ENCODE measurements around the gene RXFP2.

The RXFP2 gene

DNA sequence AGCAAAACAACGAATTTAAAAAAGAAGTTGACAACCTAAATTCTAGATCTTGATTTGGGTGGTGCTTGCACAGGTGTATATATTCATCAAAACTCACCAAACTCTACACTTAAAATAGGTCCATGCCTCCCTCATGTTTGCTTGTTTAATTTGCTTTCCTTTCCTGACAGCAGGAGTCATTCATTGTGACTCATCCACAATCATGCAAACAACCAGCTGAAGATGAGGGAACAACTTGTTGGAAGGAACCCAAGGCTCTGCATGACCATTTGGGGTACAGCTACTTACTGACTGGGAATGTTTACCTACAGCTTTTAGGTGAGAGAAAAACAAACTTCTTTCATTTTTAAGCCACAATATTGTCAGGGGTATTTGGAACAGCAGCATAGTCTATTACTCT, 96.6 kb downstream of the RXFP2 start:
- DNase-seq, result no peak

DNA sequence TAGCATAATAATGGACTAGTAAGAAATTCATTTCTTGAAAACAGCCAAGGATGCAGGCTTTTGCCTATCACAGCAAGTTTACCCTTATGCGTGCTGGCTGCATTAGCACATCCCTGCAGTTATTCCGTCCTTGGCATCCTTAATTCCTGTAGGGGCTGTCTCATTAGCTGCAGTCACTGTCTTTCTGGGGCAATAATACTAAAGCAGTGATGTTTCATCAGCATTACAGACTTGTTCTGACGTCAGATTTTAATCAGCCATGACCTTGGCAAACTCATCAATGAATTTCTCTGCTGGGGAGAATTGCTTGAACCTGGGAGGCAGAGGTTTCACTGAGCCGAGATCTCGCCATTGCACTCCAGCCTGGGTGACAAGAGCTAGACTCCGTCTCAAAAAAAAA, 103.7 kb downstream of the RXFP2 start:
- DNase-seq, result no peak

DNA sequence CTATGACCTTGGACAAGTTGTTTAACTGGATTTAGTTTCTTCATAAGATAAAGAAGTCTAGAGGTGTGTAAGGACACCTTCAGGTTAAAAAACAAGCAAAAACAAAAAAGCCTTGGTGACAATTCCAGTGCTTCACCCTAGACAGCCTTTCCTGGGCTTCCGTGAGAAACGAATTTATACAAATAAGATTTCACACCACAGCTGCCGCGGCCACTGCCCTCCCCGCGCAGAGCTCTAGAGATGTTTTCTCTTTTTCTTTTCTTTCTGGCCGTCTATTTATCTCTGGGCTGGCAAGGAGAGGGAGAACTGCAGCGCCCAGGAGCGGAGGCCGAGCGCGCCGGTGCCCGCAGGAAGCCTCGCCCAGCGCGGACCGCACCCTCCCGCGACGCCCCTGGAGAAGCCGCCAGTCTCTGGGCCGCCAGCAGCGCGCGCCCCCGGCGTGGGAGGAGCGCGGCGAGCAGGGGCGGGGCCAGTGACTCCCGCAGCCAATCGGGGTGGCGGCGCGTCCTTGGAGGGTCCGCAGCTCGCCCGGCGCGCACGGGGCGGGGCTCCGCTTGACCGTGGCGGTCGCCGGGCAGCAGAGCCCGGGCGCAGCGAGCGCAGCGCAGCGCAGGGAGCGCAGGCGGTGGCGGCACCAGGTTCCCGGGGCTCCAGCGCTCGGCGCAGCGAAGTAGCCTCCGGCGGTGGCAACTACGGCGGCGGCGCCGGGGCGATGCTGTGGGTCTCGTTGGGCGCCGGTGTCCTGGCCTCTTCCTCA, 107.0 kb downstream of the RXFP2 start:
- peak in 13 of 14 donors; percentile 9 to 85 (median 64) for DNase-seq

DNA sequence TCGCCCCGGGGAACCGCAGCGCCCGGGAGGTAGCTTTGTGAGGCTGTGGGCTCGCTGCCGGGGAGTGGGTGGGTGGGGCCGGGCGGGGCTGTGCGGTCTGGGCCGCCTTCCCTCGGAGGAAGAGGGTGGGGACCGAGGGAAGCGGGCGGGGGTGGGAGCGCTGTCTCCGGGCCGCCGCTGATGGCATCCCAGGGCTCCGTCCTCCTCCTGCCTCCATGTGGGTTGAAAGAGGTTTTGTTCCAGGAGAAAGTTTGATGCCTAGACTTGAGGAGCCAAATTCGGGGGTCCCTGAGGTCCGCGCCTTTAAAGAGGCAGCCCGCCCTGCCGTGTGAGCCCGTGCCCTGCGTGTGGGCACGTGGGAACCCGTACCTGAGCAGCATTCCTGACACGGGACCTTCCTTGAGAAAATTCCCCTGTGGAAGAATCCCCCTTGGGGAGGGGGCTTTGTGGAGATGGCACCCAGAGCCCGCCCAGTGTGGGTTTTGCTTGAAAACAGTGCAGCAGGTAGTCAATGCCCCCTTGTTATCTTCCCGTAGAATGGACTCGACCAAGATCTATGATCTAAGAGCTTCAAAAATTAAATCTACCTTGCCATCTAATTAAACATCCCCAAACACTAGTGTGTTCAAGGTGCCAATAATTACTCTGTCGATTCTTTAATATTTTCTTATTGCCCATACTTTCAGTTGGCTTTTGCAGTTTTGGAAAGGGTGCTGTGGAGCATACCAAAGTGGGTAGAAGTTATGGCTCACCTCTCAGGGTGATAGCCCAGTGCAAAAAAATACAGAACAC, 107.8 kb downstream of the RXFP2 start:
- peak in 2 of 14 donors; percentile 42 to 59 for DNase-seq

DNA sequence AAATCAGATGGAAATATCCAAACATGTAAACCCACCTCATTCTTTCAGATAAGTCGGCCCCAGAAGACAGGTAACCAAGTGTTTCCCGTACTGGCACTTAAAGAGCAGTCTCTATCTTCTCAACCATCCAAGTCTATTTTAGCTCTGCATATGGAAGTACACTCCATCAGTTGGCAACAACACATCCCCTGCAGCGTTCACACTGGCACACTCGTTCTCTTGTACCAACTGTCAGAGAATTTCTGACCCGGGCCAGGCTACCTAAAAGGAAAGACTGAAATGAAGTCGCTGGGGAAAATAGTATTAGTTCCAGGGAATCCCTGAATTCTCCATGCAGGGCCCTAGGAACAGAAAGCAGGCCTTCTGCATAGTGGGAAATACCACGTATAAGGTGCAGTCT, 109.3 kb downstream of the RXFP2 start:
- DNase-seq, result peak in 2 of 14 donors; percentile 11 to 93

DNA sequence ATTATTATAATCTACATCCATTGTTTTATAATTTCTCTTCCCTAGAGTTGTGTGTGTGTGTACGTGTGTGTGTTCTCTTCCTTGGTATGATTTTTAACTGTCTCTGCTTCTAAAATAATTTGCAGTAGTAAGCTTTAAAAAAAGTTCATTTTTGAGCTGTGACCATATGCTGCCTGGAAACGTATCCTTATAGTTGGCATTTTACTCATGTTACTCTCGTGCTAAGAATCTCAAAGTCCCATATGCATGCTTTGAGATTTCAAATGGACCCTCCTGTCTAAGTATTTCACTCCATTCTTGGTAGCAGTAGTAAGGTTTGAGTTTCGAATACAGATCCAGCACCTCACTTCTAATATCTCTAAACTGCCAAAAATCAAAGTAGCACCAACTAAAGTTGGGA, 109.9 kb downstream of the RXFP2 start:
- DNase-seq, result no peak

DNA sequence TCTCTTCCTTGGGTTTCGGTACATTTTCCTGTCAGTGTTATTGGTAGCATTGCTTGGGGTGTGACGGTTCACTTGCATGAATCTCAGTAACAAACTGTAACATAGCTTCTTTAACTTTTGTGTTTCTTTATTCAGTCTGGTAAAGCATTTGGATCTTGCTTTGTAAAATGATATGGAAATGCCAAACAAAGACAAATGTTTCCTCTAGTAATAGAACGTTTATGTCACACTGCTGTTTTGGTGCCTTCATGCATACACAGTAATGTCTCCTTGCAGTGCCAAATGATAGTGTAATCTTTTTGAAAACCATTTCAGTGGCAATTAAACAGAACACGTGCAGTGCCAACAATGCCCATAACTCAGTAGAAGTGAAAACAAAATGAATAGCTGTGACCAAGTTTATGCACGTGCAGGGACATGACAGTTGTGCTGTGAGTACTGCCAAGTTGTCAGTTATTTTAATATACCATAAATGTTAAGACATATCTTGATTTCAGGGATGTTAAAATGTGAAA, 110.8 kb downstream of the RXFP2 start:
- DNase-seq, result peak in 1 of 14 donors; percentile 60

DNA sequence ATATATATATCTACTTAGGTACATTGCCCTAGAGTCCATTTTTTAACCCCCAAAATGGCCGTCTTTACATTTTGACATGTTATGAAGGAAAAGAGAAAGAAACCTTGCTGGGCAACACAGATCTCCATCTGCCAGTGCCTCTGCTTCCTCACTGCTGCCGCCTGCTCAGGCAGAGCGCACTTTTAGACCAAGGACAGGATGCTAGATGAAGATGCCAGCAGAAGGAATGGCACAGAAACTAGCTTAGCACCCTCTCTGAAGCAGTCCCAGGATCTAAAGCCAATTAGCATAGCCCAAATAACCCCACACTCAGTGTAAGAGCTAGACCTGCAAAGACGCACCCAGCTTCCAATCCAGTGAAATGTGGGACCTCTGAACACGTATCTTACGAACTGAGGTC, 111.9 kb downstream of the RXFP2 start:
- peak in 1 of 14 donors; percentile 88 for DNase-seq

All from C1 segment of cervical spinal cord (tissue), 14 donors.